GM10248 (cell line): Measurements from ENCODE around the gene KCNQ5.

Source experiments
- CTCF ChIA-PET: fragments of 300-600 bp; sonication (Branson Sonifier 250); formaldehyde crosslinking; extraction: SDS; loops from one replicate; lab custom pipeline; 2021; ENCODE audit warnings: antibody characterized with exemption; lab: Yijun Ruan, JAX
- POLR2A ChIA-PET: fragments of 350-650 bp; sonication (Branson Sonifier 250); formaldehyde crosslinking; extraction: SDS; loops from one replicate; lab custom pipeline; 2020; ENCODE audit warnings: antibody characterized with exemption; lab: Yijun Ruan, JAX
- DNase-seq: peaks from one replicate; pipeline ENCODE4 v3.0.0; 2012; ENCODE audit errors: extremely low spot score
- CTCF ChIP-seq: IDR thresholded peaks from 2 replicates; pipeline ENCODE4 v1.5.1; 2012; ENCODE audit warnings: mild to moderate bottlenecking, low read depth; ENCODE audit errors: extremely low read depth, missing control alignments, control extremely low read depth

Gene KCNQ5

DNA sequence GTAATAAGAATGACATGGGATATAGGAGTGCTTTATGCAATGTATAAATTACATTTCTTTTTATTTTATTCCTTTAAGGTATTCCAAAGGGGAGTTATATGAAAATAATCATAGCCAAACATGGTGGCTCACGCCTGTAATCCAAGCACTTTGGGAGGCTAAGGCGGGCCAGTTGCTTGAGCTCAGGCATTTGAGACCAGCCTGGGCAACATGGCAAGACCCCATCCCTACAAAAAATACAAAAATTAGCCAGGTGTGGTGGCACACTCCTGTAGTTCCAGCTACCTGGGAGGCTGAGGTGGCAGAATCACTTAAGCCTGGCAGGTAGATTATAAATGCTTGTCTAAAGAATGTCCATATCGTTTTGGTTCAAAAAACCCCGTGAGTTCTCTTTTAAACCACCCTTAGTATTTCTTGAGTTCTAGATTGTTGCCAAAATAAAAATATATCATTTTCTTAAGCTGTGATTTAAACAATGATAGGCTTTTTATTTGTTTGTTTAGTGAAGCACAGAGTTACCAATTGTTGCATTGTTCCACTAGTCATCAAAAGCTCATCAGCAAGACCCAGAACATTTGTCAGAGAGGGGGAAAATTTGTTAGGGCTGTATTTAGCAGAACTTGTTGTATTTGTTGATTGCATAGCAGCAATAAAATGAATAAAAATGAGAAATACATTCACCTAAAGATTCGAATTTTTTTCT is 457.2 kb downstream of the KCNQ5 start:
- POLR2A ChIA-PET, result no interaction called here
- no peak for DNase-seq
- CTCF ChIA-PET, result interaction anchor here (1.1 to 1.3 kb wide), 2 partner anchors 54 to 667 kb away, joined by 3 to 4 read pairs; no protein-coding TSS in a partner anchor
- no peak for TF ChIP-seq CTCF

DNA sequence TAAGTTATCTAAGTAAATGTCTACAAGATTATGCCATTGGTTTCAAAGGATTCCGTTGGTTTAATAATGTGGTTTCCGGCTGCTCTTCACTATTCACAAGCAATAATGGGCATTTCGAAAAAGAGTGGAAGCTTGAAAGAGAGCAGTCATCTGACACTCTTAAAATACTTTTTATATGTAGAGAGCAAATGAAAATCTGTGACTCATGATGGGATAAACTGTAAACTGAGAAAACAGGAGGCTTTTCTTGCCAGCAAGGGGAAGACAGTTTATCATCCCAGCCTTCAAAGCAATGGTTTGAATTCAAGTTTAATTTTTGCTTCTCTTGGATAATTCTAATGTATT is 457.7 kb downstream of the KCNQ5 start:
- DNase-seq, result no peak
- CTCF ChIA-PET, result interaction anchor here (1.1 to 1.3 kb wide), 2 partner anchors 54 to 668 kb away, joined by 3 to 4 read pairs; no protein-coding TSS in a partner anchor
- POLR2A ChIA-PET, result no interaction called here
- no peak for TF ChIP-seq CTCF

DNA sequence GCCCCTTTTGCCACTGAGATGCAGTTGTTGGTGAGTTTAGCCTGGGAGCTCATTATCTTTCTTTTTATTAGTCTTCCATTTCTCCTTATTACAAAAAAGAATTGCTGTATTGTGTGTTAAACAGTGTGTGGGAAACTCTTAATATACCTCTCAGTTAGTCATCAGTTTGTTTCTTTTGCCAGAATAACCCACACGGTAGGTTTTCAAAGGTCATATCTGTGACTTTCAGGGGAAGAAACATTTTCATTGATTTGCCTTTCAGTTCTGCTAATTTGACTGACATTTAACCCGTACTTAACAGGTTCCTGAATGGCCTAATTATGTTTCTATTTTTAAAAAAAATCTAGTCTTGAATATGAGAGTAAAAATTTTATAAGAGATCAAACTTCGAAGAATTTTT is 458.1 kb downstream of the KCNQ5 start:
- peak; percentile 21 for DNase-seq
- POLR2A ChIA-PET, result no interaction called here

DNA sequence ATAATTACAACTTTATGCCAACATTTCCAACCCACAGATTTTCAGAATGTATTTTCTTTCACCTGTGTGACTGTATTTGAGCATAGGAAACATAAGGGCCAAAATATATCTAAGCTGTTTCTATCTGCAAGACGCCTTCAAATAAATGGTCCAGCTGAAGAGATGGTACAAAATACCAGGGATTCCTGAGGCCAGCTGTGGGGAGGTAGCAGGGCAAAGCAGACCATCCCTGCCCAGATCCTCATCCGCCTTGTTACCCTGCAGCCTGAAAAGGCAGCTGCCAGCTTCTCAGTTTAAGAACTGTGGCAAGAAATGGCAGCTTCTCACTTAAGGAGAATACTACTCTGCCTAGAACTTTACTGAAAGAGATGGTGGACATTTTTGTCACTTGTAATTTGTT is 460.1 kb downstream of the KCNQ5 start:
- CTCF ChIA-PET, result interaction anchor here (1.2 to 1.6 kb wide), 2 partner anchors 8 to 48 kb away, joined by 4 read pairs; no protein-coding TSS in a partner anchor
- POLR2A ChIA-PET, result no interaction called here
- no peak for TF ChIP-seq CTCF
- DNase-seq, result no peak

More for the DNA sequence above, 458.1 kb downstream of the KCNQ5 start:
- CTCF ChIA-PET, result interaction anchor here (1.1 to 1.3 kb wide), 2 partner anchors 53 to 668 kb away, joined by 3 to 4 read pairs; no protein-coding TSS in a partner anchor
- no peak for TF ChIP-seq CTCF

- TF ChIP-seq CTCF, result no peak
- DNase-seq, result no peak
- ChIA-PET CTCF (interaction anchor here (1.3 kb wide), 1 partner anchor 43 kb away, joined by 3 read pairs; no protein-coding TSS in a partner anchor), POLR2A (no interaction called here)
Measured at GRCh38 chr6:73083886-73084285, 462.0 kb downstream of the KCNQ5 start.

DNA sequence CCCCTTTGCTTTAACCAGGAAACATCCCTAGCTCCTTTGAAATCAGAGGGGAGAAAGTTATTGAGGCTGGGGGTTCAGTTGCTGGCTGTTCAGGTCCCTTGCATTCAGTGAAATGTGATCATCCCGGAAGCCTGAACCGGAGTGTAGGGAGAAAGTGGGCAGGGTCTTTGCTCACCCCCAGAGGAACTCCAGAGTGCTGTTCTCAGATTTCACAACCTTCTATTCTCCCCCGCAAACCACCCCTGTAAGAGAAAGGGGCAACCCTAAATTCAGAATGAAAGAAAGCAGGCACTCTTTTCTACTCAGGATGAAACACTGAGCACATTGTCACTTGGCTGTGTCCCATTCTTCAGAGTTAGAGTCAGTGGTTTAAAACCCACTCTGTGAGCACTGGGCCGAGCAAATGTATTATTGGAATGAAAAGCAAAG is 463.6 kb downstream of the KCNQ5 start:
- TF ChIP-seq CTCF, result no peak
- DNase-seq, result peak; percentile 15
- ChIA-PET CTCF (no interaction called here), POLR2A (no interaction called here)
